Stimulated activated CD4-positive, alpha-beta T cell treated with anti-CD3 and anti-CD28 coated beads, Interleukin-2, amount 100 ng/mL, for 48 hours (primary cell): Measurements from ENCODE around the gene IQCE.

Source experiments
- DNase-seq, 2 donors: peaks; one replicate each; pipeline ENCODE4 v3.0.0-alpha.2; 2020

The IQCE gene

GRCh38 chr7:2617325-2617905, 58.6 kb downstream of the IQCE start:
- no peak for DNase-seq

DNA sequence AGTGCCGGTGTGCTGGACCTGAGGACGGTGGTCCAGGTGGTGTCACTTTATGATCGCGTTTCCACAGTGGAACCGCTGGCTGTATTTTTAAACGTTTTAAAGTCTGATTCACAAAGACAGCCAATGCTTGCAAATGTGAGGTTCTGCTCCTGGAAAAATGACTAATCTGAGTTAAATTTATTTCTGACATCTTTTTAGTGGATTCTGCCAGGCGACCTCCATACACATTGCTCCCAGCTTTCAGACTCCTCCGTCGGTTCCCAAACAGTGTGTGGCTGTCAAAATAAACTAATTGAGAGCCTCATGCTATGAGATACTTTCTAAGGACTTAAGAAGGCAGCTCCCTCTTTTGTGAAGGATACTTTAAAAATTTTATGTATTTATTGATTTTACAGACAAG, 60.3 kb downstream of the IQCE start:
- no peak for DNase-seq

GRCh38 chr7:2621061-2621828, 62.5 kb downstream of the IQCE start:
- DNase-seq = no peak

DNA sequence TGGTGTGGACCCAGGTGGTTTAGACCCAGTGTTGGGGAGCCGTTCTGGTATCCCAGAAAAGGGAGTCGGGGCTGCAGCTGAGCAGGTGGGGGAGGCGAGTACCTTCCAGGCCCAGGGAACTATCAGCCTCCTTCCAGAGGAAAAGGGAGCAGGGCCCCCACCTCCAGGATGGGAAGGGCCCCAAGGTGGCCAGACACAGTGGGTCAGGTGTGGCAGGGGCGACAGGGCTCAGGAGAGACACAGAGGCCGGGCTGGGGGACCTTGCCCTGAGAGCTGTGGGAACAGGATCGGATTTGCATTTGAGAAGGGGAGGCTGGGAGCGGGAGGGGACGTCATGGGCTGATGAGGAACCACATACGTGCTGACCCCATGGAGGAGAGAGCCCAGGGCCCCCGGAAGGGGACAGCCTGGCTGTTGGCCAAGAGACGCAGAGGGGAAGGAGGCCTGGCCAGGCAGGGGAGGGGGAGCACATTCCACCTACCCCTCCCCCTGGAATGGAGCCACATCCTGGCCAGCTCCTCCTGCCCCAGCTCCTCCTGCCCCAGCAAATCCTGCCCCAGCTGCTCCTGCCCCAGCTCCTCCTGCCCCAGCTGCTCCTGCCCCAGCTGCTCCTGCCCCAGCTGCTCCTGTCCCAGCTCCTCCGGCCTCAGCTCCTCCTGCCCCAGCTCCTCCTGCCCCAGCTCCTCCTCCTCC, 63.3 kb downstream of the IQCE start:
- DNase-seq = no peak

GRCh38 chr7:2622869-2623697, 64.3 kb downstream of the IQCE start:
- no peak for DNase-seq

DNA sequence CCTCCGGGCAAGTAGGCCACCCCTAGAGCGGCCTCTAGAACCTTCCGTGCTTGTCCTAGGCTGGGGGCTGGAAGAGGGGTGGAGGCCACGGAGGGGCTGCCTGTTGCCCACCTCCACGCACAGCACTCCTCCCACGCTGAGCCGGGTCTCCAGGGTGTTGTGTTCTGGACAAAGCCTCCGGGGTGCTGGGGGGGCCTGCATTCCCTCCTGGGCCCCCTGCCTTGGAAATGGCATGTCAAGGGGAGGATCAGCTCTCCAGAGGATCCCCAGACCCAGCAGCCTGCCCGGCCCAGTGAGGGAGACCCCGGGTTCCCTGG, 64.9 kb downstream of the IQCE start:
- no peak for DNase-seq

GRCh38 chr7:2624293-2624886, 65.6 kb downstream of the IQCE start:
- DNase-seq = no peak

DNA sequence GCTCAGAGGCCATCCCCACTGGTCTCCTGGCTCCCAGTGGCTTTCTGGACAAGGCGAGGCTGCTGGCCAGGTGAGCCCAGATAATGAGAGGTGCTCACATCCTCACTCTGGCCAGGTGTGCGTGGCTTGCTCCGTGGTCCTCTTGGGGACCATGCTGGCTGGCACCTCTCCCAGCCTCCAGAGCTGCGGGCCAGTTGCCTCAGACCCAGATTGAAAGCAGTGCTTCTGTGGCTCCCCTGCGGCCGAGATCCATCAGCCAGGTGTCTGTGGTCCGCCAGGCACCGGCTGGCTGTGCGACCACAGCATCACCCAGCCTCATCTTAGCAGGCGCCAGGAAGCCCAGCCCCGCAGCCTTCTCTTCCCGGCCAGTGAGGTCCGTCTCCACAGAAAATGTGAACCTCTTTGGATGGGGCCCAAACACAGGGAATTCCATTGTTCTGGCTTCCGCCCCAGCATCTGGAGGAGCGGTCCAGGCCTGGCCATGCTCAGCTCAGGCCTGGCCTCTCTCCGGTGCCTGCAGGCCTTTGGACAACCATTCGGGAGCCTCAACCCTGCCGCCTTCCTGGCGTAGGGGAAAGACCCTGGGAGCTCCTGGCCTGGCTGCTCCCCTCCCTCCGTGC, 67.8 kb downstream of the IQCE start:
- DNase-seq = no peak

DNA sequence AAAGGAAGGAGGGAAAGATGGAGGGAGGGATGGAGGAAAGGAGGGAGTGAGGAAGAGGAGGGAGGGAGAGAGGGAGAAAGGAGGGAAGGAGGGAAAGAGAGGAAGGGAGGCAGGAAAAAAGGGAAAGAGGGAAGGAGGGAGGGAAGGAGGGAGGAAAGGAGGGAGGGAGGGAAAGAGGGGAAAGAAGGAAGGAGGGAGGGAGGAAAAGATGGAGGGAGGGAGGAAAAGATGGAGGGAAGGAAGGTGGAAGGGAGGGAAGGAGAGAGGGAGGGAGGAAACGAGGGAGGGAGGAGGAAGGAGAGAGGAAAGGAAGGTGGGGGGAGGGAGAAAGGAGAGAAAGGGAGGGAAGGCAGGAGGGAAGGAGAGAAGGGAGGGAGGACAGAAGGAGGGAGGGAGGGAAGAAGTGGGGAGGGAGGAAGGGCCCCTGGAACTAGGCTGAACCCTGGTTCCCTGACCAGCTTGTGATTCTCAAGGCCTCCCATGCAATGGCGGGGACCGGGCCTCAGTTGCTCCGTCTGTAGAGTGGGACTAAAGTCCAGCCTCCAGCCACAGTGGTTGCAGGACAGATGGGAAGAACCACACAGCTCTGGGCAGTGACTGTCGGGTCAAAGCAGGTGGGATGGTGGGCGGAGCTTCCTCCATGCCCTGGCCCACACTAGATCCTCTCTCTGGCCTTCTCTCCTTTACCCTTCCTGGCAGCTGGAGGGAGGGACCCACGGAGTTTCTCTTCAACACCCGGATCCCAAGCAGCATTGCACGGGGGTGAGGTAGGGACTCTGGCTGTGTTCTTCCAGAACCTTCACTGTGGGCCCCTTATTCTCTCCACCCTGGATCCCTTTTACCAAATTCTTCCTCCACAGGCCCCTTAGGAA, 68.7 kb downstream of the IQCE start:
- DNase-seq = no peak

- DNase-seq = no peak
Measured at GRCh38 chr7:2628130-2628482, 69.3 kb downstream of the IQCE start.

DNA sequence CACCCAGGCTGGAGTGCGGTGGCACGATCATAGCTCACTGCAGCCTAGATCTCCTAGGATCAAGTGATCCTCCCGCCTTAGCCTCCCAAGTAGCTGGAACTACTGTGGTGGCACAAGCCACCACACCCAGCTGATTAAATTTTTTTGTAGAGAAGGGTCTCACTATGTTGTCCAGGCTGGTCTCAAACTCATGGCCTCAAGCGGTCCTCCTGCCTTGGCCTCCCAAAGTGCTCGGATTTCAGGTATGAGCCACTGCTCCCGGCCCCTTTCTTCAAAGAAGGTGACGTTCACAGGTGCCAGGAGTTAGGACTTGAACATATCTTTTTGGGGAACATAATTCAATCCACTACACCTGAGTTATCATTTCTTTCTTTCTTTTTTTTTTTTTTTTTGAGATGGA, 70.1 kb downstream of the IQCE start:
- DNase-seq = no peak

- DNase-seq = no peak
Measured at GRCh38 chr7:2629746-2630681, 71.2 kb downstream of the IQCE start.

DNA sequence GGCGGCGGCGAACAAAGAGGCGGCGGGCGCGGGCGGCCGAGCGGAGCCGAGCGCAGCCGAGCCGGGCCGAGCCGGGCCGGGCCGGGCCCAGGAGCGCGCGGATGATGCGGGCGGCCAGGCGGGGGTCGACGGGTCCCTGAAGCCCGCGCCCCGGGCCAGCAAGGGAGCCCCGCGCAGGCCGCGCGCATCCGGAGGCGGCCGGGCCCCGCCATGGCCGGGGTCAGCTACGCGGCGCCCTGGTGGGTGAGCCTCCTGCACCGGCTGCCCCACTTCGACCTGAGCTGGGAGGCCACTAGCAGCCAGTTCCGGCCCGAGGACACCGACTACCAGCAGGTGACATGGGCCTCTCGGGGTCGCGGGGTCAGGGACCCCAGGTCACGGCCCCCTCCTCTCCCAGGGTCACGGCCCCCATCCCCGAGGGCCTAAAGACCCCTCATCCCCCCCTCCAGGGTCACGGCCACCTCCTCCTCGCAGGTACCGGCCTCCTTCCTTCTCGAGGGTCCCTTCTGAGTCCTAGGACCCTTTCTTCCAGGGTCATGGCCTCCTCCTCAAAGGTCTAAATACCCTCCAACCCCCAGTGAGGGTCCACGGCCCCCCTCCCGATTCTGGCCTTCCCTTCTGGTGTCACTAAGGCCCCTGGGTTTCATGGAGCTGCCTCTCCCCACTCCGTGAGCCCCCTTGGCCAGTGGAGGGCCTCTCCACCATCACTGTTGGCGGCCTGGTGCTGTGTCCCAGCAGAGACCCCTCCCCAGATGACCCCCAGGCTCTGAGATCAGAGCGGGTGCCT, 73.4 kb downstream of the IQCE start, which contains the start of gene TTYH3:
Gene TTYH3, plus strand, starts transcription at position 41 of the 787 bp plus-strand sequence. Its CDS starts 170 bp downstream, at position 211.
- peak in 1 of 2 donors; percentile 10 for DNase-seq

GRCh38 chr7:2632733-2633537, 74.2 kb downstream of the IQCE start:
- peak; percentile 41 to 47 for DNase-seq

DNA sequence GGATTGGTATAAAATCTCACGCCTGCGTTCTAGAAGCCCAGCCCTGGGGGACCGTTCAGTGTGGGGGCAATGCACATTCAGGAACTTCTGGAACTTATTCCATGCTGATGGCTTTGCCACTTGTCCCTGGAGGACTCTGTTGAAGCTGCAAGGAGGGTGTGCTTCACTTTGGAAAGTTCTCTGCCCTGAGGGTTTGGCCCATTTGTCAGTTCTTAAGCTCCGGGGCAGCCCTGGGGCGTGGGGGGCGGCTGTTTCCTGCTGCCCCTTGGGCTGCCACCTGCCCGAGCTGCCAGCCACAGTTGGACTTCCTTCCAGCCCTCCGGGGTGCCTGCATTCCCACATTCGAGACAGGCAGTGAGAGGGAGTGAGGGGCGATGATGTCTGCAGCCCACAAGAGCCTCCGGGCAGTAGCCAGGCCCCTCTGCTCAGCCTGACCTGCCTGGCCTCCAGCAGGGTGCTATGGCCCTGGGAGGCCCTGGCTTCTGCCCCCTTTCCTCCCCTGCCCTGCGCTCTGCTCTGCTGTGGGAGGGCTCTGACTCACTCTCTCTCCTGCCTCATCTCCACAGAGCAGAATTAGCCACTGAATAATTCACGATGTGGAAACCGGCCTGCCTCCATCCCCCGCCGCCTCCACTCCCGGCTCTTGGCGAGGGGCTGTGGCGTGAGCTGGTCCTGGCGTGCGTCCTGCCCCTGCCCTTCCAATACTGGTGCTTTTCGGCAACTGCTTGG, 74.9 kb downstream of the IQCE start:
- DNase-seq = peak; percentile 23 to 26

GRCh38 chr7:2634267-2635145, 75.7 kb downstream of the IQCE start:
- DNase-seq = no peak
